ENCODE results near the gene HLCS.

- no peak for TF ChIP-seq REST (IDR thresholded peaks at IDR 0.05; ENCODE audit: low read depth, low read length)
- TF ChIP-seq SPI1 (IDR thresholded peaks at IDR 0.05; ENCODE audit: borderline replicate concordance, insufficient read depth, low read depth, low read length) = no peak
Measured at GRCh38 chr21:36709868-36710728, 256.4 kb downstream of the HLCS start.

Measured in GM12878 (cell line).